Activated naive CD8-positive, alpha-beta T cell treated with anti-CD3 and anti-CD28 coated beads for 36 hours (primary cell): ENCODE measurements around the gene SPATA7. TPM values are rescaled to one million over a fixed set of nuclear protein-coding genes. Genes with fewer than 3 reads are reported as not detected.

Source experiments
- DNase-seq: peaks from one replicate; pipeline ENCODE4 v3.0.0; 2021
- H3K27ac Mint-ChIP-seq: one replicate; pipeline ENCODE4 v1.8.0; 2022; ENCODE audit warnings: mild to moderate bottlenecking, moderate library complexity, mixed read lengths
- H3K27me3 Mint-ChIP-seq: one replicate; pipeline ENCODE4 v1.8.0; 2022; ENCODE audit warnings: mild to moderate bottlenecking, mixed read lengths
- H3K36me3 Mint-ChIP-seq: one replicate; pipeline ENCODE4 v1.8.0; 2021; ENCODE audit warnings: mild to moderate bottlenecking, mixed read lengths
- H3K4me1 Mint-ChIP-seq: one replicate; pipeline ENCODE4 v1.8.0; 2021; ENCODE audit warnings: mixed read lengths
- H3K4me3 Mint-ChIP-seq: one replicate; pipeline ENCODE4 v1.8.0; 2022; ENCODE audit warnings: mild to moderate bottlenecking, moderate library complexity, mixed read lengths
- H3K9me3 Mint-ChIP-seq: one replicate; pipeline ENCODE4 v1.8.0; 2022; ENCODE audit warnings: mixed read lengths
- total RNA-seq, 2 experiments: library from RNA; stranded (reverse); gene quantifications; one replicate each; pipeline ENCODE4 v1.2.3, GENCODE V29; 2021

The SPATA7 gene, protein sequence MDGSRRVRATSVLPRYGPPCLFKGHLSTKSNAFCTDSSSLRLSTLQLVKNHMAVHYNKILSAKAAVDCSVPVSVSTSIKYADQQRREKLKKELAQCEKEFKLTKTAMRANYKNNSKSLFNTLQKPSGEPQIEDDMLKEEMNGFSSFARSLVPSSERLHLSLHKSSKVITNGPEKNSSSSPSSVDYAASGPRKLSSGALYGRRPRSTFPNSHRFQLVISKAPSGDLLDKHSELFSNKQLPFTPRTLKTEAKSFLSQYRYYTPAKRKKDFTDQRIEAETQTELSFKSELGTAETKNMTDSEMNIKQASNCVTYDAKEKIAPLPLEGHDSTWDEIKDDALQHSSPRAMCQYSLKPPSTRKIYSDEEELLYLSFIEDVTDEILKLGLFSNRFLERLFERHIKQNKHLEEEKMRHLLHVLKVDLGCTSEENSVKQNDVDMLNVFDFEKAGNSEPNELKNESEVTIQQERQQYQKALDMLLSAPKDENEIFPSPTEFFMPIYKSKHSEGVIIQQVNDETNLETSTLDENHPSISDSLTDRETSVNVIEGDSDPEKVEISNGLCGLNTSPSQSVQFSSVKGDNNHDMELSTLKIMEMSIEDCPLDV
- 1 to 10 TPM; 2.5 to 3.0 TPM for total RNA-seq

DNA sequence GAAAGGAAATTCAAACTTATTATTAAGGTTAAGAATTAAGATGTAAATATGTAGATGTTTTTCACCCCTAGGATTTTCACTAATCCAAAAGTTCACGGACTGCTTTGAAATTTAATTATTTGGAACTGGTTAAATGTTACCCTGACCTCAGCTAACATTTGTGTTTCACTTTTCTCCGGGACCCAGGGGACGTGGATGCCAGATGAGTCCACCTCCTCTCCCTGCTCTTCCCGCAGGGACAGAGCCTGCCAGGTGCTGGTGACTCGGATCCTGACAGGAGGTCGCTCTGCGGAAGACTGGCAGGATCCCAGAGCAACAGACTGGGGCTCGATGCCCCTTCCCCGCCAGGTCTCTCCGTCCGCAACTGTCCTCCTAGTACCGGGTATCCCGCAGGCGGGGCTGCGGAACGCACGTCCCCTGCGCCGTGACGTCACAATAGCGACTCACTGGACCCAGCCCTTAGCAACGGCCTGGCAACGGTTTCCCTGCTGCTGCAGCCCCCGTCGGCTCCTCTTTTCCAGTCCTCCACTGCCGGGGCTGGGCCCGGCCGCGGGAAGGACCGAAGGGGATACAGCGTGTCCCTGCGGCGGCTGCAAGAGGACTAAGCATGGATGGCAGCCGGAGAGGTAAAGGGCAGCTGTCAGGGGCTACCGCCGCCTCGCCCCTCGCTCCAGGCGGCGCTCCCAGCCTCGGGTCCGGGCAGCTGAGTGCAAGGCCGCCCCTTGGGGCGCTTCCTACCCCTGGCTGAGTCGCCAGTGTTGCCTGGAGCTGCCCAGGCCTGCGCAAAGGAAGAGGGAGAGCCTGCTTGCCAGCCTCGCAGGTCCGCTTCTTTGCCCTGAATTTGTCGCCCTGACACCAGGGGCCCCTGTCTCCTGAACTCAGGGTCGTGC, at the start of gene SPATA7:
Gene SPATA7, plus strand, starts transcription at position 446 of the 890 bp plus-strand sequence. Its CDS starts 162 bp downstream, at position 608.
- Mint-ChIP-seq H3K4me3 (peak within 1 kb of the TSS; percentile 93), H3K27me3 (no peaks in the 10 kb centered on the region), H3K9me3 (no peaks in the 10 kb centered on the region), H3K27ac (peak within 1 kb of the TSS; percentile 79), H3K36me3 (no peaks in the 10 kb centered on the region), H3K4me1 (peaks cover 15% of the 10 kb centered on the region)
- peak; percentile 85 for DNase-seq

DNA sequence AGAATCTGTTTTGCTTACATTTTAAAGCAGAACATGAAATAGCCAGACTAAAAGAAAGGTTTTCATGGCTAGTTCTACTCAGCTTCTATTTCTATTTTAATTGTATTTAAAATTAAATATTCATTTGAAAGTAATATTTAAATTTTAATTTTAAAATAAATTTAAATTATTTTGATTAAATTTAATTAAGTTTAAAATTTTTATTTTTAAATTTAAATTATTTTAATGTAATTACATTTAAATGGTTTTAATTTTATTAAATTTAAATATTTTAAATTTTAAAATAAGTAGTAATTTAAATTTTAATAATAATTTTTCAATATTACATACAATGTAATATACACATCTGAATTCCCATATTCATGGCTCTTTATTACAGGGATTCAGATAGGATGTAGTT, 45.1 kb upstream of the SPATA7 start:
- Mint-ChIP-seq H3K9me3 (no peaks in the 10 kb centered on the region), H3K4me1 (no peaks in the 10 kb centered on the region), H3K4me3 (no peak overlapping the region), H3K27me3 (peaks cover 19% of the 10 kb centered on the region), H3K36me3 (no peaks in the 10 kb centered on the region), H3K27ac (no peak overlapping the region)
- no peak for DNase-seq

DNA sequence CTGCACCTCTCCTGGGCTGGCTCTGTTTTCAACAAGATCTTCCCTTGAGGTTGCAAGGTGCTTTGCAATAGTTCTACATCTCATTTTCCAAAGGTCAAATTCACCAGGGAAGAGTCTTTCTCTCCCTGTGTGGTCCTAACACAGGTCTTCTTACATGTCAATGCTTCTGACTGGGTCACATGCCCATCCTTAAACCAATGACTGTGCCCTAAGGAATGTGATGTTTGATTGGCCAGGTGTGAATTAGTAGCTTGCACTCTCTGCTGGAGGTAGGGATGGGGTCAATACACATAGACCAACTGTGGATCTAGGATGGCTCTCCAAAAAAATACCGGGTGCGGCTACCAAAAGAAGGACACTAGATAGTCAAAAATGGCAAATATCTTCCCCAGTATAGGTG, 42.5 kb upstream of the SPATA7 start:
- H3K27ac Mint-ChIP-seq, result no peak overlapping the region
- H3K36me3 Mint-ChIP-seq, result no peaks in the 10 kb centered on the region
- no peaks in the 10 kb centered on the region for H3K4me1 Mint-ChIP-seq
- DNase-seq, result no peak
- H3K9me3 Mint-ChIP-seq, result no peaks in the 10 kb centered on the region
- peaks cover 14% of the 10 kb centered on the region for H3K27me3 Mint-ChIP-seq
- H3K4me3 Mint-ChIP-seq, result no peak overlapping the region

GRCh38 chr14:88346048-88346639, 39.3 kb upstream of the SPATA7 start:
- no peaks in the 10 kb centered on the region for H3K4me1 Mint-ChIP-seq
- H3K4me3 Mint-ChIP-seq, result no peak overlapping the region
- peaks cover 10% of the 10 kb centered on the region for H3K27me3 Mint-ChIP-seq
- DNase-seq, result no peak
- H3K36me3 Mint-ChIP-seq, result no peaks in the 10 kb centered on the region
- no peak overlapping the region for H3K27ac Mint-ChIP-seq
- no peaks in the 10 kb centered on the region for H3K9me3 Mint-ChIP-seq

- Mint-ChIP-seq H3K27me3 (peaks cover 2% of the 10 kb centered on the region), H3K27ac (no peak overlapping the region), H3K4me1 (no peaks in the 10 kb centered on the region), H3K36me3 (no peaks in the 10 kb centered on the region), H3K4me3 (no peak overlapping the region), H3K9me3 (no peaks in the 10 kb centered on the region)
- DNase-seq, result no peak
Observed at GRCh38 chr14:88348546-88348945, 36.9 kb upstream of the SPATA7 start.

DNA sequence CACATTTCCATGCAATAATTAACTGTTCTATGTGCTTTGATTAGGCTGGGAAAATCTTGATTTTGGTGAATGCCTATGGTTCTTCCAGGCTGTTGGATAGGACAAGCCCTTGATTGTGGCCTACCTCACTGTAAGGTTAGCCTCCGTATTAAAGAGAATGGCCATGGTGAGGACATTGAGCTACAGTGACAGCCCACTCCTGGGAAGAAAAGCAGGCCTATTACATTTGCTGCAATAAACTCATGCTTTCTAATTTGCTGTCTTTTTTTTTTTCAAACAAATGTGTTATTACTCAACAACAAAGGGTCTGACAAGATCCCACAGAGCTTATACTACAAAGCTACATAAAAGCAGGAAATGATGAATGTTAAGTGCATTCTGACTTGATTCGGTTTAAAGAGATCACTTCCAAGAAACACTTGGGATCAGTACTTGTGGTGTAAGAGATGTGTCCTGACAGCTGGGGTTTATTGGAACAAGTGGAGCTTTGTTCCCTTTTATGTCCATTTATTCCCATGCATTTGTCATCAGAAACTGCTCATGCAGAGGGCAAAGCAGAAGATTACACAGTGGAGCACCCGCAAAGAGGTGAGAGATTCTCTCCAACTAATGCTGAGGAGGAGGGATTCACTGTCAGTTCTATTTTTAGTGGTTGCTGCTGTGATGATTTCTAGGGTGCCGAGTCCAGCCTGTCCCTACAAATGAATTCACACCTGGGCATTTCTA, 33.3 kb upstream of the SPATA7 start:
- no peaks in the 10 kb centered on the region for H3K4me1 Mint-ChIP-seq
- H3K36me3 Mint-ChIP-seq, result no peaks in the 10 kb centered on the region
- no peak overlapping the region for H3K27ac Mint-ChIP-seq
- no peak for DNase-seq
- no peak overlapping the region for H3K4me3 Mint-ChIP-seq
- H3K9me3 Mint-ChIP-seq, result no peaks in the 10 kb centered on the region
- no peaks in the 10 kb centered on the region for H3K27me3 Mint-ChIP-seq

DNA sequence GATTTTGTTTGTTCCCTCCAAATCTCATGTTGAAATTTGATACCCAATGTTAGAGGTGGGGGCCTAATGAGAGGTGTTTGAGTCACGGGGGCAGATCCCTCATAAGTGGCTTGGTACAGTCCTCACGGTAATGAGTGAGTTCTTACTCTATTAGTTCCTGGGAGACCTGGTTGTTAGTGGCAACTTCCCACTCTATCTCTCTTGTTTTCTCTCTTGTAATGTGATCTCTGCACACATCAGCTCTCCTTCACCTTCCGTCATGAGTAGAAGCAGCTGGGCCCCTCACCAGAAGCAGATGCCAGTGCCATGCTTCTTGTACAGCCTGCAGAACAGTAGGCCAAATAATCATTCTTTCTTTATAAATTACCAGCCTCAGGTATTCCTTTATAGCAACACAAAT, 32.8 kb upstream of the SPATA7 start:
- Mint-ChIP-seq H3K9me3 (no peaks in the 10 kb centered on the region), H3K4me3 (no peak overlapping the region), H3K27ac (no peak overlapping the region), H3K4me1 (no peaks in the 10 kb centered on the region), H3K27me3 (no peaks in the 10 kb centered on the region), H3K36me3 (no peaks in the 10 kb centered on the region)
- DNase-seq, result no peak

DNA sequence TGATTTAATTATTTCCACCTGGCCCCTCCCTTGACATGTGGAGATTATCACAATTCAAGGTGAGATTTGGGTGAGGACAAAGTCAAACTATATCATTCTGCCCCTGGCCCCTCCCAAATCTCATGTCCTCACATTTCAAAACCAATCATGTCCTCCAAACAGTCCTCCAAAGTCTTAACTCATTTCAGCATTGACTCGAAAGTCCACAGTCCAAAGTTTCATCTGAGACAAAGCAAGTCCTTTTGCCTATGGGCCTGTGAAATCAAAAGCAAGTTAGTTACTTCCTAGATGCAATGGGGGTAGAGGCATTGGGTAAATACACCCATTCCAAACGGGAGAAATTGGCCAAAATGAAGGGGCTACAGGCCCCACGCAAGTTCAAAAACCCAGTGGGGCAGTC, 31.1 kb upstream of the SPATA7 start:
- H3K4me3 Mint-ChIP-seq, result no peak overlapping the region

GRCh38 chr14:88359500-88359899, 26.0 kb upstream of the SPATA7 start:
- no peaks in the 10 kb centered on the region for H3K36me3 Mint-ChIP-seq
- no peak overlapping the region for H3K27ac Mint-ChIP-seq
- H3K9me3 Mint-ChIP-seq, result no peaks in the 10 kb centered on the region
- DNase-seq, result no peak
- peaks cover 9% of the 10 kb centered on the region for H3K27me3 Mint-ChIP-seq
- H3K4me3 Mint-ChIP-seq, result no peak overlapping the region
- no peaks in the 10 kb centered on the region for H3K4me1 Mint-ChIP-seq

More for the DNA sequence above, 31.1 kb upstream of the SPATA7 start:
- Mint-ChIP-seq H3K27ac (no peak overlapping the region), H3K36me3 (no peaks in the 10 kb centered on the region), H3K27me3 (no peaks in the 10 kb centered on the region), H3K9me3 (no peaks in the 10 kb centered on the region), H3K4me1 (no peaks in the 10 kb centered on the region)
- no peak for DNase-seq

- Mint-ChIP-seq H3K4me3 (no peak overlapping the region), H3K27ac (no peak overlapping the region), H3K4me1 (no peaks in the 10 kb centered on the region), H3K9me3 (no peaks in the 10 kb centered on the region), H3K27me3 (peaks cover 9% of the 10 kb centered on the region), H3K36me3 (no peaks in the 10 kb centered on the region)
- no peak for DNase-seq
Observed at GRCh38 chr14:88363644-88364043, 21.8 kb upstream of the SPATA7 start.

DNA sequence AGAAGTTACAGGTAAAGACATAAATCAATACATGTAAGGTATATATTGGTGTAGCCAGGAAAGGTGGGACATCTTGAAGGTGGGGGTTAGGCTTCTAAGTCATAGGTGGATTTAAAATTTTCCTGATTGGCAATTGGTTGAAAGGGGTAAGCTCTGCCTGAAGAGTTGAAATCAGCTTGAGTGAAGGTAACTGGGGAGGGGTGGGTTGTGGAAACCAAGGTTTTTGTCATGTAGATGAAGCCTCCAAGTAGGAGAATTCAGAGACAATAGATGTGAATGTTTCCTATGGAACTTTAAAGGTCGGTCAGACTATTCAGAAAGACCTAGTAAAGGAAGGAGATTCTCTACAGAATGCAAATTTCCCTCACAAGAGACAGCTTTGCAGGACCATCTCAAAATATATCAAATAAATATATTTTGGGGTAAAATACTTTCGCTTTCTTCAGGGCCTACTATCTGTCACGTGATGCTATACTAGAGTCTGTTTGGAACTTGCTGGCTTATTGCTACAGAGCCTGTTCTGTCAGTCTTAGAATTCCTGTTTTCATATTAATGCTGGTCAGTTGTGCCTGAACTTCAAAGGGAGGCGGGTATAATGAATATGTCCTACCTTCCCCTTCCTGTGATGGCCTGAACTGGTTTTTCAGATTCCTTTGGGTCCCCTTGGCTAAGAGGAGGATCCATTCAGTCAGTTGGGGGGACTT, 20.6 kb upstream of the SPATA7 start:
- Mint-ChIP-seq H3K4me3 (no peak overlapping the region), H3K27ac (no peak overlapping the region), H3K36me3 (no peaks in the 10 kb centered on the region), H3K4me1 (no peaks in the 10 kb centered on the region), H3K9me3 (no peaks in the 10 kb centered on the region), H3K27me3 (peaks cover 11% of the 10 kb centered on the region)
- no peak for DNase-seq

DNA sequence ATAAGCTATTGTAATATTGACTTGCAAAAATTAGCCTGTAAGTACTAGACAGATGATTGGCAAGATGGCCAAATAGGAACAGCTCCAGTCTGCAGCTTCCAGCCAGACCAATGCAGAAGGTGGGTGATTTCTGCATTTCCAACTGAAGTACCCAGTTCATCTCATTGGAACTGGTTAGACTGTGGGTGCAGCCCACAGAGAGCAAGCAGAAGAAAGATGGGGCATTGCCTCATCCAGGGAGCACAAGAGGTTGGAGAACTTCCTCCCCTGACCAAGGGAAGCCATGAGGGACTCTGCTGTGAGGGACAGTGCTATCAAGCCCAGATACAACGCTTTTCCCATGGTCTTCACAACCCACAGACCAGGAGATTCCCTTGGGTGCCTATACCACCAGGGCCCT, 16.0 kb upstream of the SPATA7 start:
- H3K27me3 Mint-ChIP-seq, result peaks cover 24% of the 10 kb centered on the region
- no peak overlapping the region for H3K27ac Mint-ChIP-seq
- H3K4me3 Mint-ChIP-seq, result no peak overlapping the region
- peaks cover 5% of the 10 kb centered on the region for H3K9me3 Mint-ChIP-seq
- DNase-seq, result no peak
- H3K4me1 Mint-ChIP-seq, result no peaks in the 10 kb centered on the region
- no peaks in the 10 kb centered on the region for H3K36me3 Mint-ChIP-seq

- H3K36me3 Mint-ChIP-seq, result no peaks in the 10 kb centered on the region
Observed at GRCh38 chr14:88379706-88380343, 5.6 kb upstream of the SPATA7 start.

More at GRCh38 chr14:88379706-88380343, 5.6 kb upstream of the SPATA7 start:
- Mint-ChIP-seq H3K9me3 (peaks cover 3% of the 10 kb centered on the region), H3K27me3 (no peaks in the 10 kb centered on the region), H3K4me1 (peaks cover 4% of the 10 kb centered on the region), H3K4me3 (no peak overlapping the region), H3K27ac (no peak overlapping the region)
- DNase-seq, result no peak
